GM21447 (cell line): ENCODE results near the gene RAB12.

Experiments used
- ATAC-seq: cut with Tn5 transposase; IDR thresholded peaks from one replicate; pipeline ENCODE4 v1.9.1; 2021; ENCODE audit not compliant: unreplicated experiment

RAB12 gene

DNA sequence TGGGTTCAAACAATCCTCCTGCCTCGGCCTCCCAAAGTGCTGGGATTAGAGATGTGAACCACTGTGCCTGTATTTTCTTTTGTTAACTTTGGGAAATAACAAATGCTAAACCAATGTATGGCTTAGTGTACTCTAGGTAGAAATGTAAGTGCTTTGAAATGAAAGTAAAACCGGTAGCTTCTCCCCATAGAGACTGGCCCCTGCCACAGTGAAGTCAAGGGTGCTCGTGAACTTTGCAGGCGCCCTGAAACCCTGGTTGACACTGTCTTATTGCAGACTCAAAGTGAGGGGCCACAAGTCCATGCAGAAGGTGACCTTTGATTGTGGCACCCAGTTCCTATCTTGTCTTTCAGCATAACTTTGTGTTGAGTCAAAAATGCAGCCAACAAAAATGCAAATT is 72.0 kb downstream of the RAB12 start:
- no peak for ATAC-seq

DNA sequence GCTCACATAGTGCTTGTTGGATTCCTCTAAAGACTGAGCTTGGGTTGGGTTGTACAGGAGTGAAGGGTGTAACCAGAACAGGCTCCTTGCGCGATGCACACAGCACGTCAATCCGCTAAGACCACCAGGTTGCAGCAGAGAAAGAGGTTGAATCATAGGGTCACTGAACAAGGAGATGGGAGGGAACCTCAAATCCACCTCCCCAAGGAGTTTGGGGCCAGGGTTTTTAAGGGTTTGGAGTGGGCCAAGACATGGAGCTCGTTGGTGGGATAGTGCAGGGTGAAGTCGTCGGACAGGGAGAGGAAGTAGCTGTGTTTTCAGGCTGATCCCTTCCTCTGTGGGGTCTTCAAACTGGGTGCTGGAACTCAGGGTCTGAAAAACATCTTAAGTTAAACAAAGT is 75.3 kb downstream of the RAB12 start:
- ATAC-seq = no peak

DNA sequence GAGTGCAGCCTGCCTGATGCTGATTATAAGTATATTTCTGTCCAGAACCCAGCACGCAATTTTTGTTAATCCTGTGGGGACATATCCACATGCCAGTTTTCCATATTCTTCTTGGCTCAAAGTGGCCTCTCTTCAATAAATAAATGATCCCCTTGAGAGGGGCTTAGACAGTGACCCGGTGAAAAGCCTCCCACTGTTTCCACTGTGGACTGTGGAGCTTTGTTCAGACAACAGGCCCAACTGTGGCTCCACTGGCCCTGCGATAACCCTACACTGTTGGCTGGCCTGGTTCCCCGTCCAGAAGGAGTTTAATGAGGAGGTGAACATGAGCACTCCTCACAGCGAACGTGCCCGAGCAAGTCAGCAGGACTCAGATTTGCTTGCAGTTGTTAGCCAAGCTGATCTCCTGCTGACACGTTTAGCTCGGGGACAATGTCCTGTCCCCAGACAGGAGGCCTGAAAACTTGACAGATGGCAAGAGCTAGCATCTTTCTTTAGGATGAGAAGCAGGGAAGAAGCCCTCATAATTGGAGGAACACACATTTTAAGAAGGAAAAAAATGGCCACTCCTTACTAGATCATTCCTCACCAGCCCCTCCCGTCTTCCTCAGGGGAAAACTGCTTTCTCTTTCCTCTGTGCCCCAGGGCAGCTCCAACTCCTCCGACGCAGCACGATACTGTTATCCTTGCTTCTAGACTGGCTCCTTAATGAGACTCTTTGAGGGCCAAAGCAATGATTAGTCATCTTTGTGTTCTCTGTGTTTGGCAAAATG is 76.1 kb downstream of the RAB12 start:
- ATAC-seq = no peak

DNA sequence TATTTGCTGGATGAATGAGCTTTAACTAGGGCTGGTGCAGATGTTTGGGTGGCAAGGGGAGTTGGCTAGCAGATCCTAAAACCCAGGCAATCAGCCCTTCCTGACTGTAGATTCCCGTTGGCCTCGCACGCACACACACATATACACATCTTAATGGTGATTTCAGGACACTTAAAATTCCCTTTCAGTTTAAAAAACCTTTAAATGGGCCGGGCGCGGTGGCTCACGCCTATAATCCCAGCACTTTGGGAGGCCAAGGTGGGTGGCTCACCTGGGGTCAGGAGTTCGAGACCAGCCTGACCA is 76.6 kb downstream of the RAB12 start:
- no peak for ATAC-seq

DNA sequence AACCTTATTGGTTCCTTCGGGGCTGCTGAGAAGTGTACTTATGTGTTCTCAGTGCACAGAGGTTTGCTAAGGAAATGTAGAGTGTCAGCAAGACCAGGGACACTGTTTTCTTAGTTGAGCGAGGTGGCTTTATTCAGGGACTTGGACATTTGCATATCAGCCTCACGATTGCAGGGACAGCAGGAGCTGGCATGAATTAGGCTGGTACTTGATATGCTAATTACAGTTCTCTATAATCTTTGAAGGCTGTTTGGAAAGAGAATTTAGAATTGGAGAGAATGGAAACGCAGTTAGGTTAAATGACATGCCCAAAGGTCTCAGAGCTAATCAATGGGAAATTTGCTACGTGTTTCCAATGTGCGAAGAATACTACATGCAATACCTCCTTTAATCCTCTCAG is 77.4 kb downstream of the RAB12 start:
- ATAC-seq = no peak

DNA sequence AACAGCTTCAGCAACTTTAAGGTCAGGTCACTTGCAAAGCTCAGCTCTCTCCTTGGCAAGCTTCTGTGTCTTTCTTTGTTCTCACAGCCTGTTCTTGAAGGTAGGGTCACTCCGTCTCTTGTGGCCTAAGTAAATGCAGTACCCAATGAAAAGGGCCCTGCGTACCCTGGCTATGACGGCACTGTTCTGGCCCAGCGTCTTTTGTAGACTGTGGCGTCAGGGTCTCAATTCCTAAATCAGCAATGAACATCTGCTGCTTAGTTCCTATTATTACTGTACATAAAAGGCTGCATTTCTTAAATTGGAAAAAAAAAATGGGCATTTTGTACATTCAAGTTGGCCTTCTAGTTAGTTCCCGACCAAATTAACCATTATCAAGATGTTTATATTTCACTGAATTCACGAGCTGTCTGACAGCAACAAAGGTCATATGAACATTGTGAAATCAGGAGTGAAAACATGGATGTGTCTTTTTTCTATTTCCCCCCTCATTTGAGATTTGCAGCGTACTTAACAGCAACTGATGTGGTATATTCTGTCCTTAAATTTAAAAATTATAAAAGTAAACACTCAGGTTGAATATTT is 79.1 kb downstream of the RAB12 start:
- no peak for ATAC-seq

DNA sequence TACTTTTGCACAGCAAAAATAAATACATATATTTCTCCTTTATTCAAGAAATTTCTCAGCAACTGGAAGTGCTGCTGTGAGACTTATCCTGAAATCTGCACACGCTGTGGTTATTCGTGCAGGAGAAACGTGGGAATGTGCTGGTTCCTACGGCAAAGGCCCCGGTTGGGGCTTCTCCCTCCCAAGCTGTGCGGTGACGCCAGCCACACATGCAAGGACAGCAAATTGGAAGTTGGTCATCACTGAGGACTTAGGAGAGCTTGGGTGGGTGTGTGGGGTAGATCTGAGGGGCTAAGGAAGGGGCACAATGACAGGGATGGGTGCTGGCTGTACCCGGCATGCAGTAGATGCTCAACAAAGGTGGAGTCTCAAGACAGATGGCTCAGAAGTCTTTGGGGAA is 79.6 kb downstream of the RAB12 start:
- ATAC-seq = no peak
